Upper lobe of right lung (tissue), 1 donor: ENCODE results near the gene POLD2. TPM values are rescaled to one million over a fixed set of nuclear protein-coding genes. Genes with fewer than 3 reads are reported as not detected.

Source experiments
- microRNA-seq: library from miRNA; unstranded; fragments of <30 nt; microRNA quantifications from one replicate; pipeline ENCODE4 v1.2.0, GENCODE V29; 2020; ENCODE audit warnings: borderline microRNAs expressed
- total RNA-seq: library from RNA; stranded (reverse); fragmentation: NEBNext Ultra II Directional; extraction: Animal tissue kit (Norgen Biotek cat#: 25700); gene quantifications from one replicate; pipeline ENCODE4 v1.2.1, GENCODE V29; 2021
- donor health status: DM: no; HTN: yes; CAD: no; lungs with severe emphysema.

The POLD2 gene
- total RNA-seq, 1 donor from 2014 or later = 60.2 TPM

Small RNA genes lying within 50 kb of the gene (microRNA-seq; reads per million reads assigned to microRNA genes)
- 1.2 reads per million for gene MIR6838

Other genes starting within 250 kb of the POLD2 start
- 29.1 TPM for gene URGCP, start 217.0 kb downstream of the POLD2 start, total RNA-seq
- 27.2 TPM for gene UBE2D4, start 197.1 kb downstream of the POLD2 start, total RNA-seq
- not detected for gene SPDYE1, start 125.7 kb downstream of the POLD2 start, total RNA-seq
- 93.7 TPM for gene DBNL, start 78.8 kb downstream of the POLD2 start, total RNA-seq
- gene PGAM2, start 58.0 kb downstream of the POLD2 start, total RNA-seq = 1.1 TPM
- gene POLM, start 41.0 kb downstream of the POLD2 start, total RNA-seq = 26.8 TPM
- gene AEBP1, start 19.2 kb downstream of the POLD2 start, total RNA-seq = 272 TPM
- 3.1 TPM for gene MYL7, start 17.8 kb upstream of the POLD2 start, total RNA-seq
- 0.23 TPM for gene GCK, start 65.9 kb upstream of the POLD2 start, total RNA-seq
- gene YKT6, start 77.4 kb upstream of the POLD2 start, total RNA-seq = 54.7 TPM
- gene CAMK2B, start 202.0 kb upstream of the POLD2 start, total RNA-seq = 0.17 TPM